ENCODE results near the gene RRBP1. TPM values are rescaled to one million over a fixed set of nuclear protein-coding genes. Genes with fewer than 3 reads are reported as not detected.

Gene RRBP1
- total and polyA plus RNA-seq, 4 donors, result 75.4 to 202 (median 130) TPM

DNA sequence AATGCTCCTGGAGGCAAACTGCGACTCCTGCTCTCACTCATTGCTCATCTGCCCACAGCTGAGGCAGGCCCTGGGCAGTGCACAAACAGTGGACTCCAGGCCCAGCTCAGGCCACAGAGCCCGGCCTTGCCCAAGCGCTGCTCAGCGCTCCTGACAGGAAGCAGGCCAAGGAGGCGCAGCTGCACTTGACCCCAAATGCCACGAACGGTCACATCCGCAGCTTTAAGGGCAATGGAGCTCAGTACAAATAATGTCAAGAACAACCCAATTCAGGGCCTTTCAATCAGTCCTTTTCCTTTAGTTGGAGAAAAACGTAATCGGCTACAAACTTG is 33.8 kb downstream of the RRBP1 start:
- Histone ChIP-seq H3K27ac (ENCODE audit: low read depth in 1 of 2, low read length in 2 of 2) (peak overlapping the region; percentile 23 to 27), H3K27me3 (ENCODE audit: control insufficient read depth in 4 of 4, insufficient read depth in 4 of 4, low read length in 3 of 4) (no peaks in the 10 kb centered on the region), H3K9me3 (ENCODE audit: control insufficient read depth in 4 of 4, low read length in 3 of 4) (no peaks in the 10 kb centered on the region), H3K9ac (ENCODE audit: low read depth in 1 of 2, low read length in 2 of 2) (no peak overlapping the region), H3K4me1 (ENCODE audit: control insufficient read depth in 4 of 4, insufficient read depth in 4 of 4, low read length in 3 of 4) (peaks cover 33 to 98% (median 92%) of the 10 kb centered on the region in 4 donors), H3K36me3 (ENCODE audit: control insufficient read depth in 4 of 4, insufficient read depth in 3 of 4, low read depth in 1 of 4, low read length in 3 of 4) (no peaks in the 10 kb centered on the region), H3K4me3 (ENCODE audit: low read depth in 1 of 3, low read length in 3 of 3) (no peak overlapping the region)
- no peak for DNase-seq (ENCODE audit: low spot score)
- peak; percentile 31 to 61 for TF ChIP-seq RXRA (IDR thresholded peaks at IDR 0.05)
- TF ChIP-seq HNF4A (conservative IDR thresholded peaks at IDR 0.05), result peak; percentile 9 to 16
- TF ChIP-seq ZBTB33 (IDR thresholded peaks at IDR 0.05), result no peak
- TF ChIP-seq, protein P1, sequence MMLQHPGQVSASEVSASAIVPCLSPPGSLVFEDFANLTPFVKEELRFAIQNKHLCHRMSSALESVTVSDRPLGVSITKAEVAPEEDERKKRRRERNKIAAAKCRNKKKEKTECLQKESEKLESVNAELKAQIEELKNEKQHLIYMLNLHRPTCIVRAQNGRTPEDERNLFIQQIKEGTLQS (IDR thresholded peaks at IDR 0.05), result no peak
- peak; percentile 92 for TF ChIP-seq NR2F2 (IDR thresholded peaks at IDR 0.05)
- TF ChIP-seq EGR1 (IDR thresholded peaks at IDR 0.05; ENCODE audit: low read depth in 2 of 2), result no peak
- 48% methylated on average over 10 of the region's 10 CpGs for WGBS

DNA sequence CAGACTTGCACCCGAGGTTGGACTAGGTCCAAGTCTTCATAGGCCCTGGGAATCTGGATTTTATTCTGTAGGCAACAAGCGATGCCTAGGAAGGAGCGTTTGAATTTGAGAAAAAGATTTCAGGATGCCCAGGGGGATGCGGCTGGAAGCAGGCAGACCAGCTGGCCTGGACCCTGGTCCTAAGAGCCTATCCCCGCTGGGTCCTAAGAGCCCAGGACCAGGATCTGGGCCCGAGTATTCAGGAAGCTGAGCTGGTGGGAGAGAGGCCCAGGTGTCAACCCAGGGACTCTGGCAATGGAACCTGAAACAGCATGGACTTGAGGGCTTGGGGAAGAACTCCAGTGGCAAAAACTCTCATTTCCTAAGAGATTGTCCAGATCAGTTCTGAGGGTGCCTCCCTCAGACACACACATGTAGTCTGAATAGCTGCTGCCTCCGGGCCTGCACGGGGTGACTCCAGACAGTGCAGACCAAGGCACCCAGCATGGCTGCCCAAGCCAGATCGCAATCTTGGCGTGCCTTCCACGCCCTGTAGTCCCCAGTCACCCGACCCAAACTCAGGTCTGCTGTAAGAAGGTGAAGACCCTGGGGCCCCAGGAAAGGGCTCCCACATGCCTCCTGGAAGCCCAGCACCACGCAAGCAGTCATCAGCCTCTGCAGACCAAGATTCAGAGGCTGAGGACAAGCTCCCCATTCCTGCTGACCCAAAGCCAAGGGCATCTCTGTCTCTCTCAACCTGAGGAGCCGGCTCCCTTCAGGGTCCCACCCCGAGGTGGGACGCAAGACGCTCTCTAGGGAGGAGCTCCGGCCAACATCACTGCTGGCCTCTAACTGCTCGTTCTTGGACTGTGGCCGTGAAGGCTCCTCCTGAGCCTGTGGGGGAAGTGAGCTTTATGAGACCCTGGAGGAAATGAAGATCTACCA is 34.4 kb downstream of the RRBP1 start:
- H3K27me3 ChIP-seq (ENCODE audit: control insufficient read depth in 4 of 4, insufficient read depth in 4 of 4, low read length in 3 of 4), result no peaks in the 10 kb centered on the region
- no peak for TF ChIP-seq YY1 (IDR thresholded peaks at IDR 0.05)
- no peak for TF ChIP-seq RAD21 (IDR thresholded peaks at IDR 0.05)
- no peak for TF ChIP-seq FOXA2 (IDR thresholded peaks at IDR 0.05)
- no peak for TF ChIP-seq JUND (IDR thresholded peaks at IDR 0.05)
- TF ChIP-seq MAX (IDR thresholded peaks at IDR 0.05), result no peak
- TF ChIP-seq FOXA1 (IDR thresholded peaks at IDR 0.05), result no peak
- TF ChIP-seq, protein P2, sequence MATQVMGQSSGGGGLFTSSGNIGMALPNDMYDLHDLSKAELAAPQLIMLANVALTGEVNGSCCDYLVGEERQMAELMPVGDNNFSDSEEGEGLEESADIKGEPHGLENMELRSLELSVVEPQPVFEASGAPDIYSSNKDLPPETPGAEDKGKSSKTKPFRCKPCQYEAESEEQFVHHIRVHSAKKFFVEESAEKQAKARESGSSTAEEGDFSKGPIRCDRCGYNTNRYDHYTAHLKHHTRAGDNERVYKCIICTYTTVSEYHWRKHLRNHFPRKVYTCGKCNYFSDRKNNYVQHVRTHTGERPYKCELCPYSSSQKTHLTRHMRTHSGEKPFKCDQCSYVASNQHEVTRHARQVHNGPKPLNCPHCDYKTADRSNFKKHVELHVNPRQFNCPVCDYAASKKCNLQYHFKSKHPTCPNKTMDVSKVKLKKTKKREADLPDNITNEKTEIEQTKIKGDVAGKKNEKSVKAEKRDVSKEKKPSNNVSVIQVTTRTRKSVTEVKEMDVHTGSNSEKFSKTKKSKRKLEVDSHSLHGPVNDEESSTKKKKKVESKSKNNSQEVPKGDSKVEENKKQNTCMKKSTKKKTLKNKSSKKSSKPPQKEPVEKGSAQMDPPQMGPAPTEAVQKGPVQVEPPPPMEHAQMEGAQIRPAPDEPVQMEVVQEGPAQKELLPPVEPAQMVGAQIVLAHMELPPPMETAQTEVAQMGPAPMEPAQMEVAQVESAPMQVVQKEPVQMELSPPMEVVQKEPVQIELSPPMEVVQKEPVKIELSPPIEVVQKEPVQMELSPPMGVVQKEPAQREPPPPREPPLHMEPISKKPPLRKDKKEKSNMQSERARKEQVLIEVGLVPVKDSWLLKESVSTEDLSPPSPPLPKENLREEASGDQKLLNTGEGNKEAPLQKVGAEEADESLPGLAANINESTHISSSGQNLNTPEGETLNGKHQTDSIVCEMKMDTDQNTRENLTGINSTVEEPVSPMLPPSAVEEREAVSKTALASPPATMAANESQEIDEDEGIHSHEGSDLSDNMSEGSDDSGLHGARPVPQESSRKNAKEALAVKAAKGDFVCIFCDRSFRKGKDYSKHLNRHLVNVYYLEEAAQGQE (IDR thresholded peaks at IDR 0.05), result no peak
- TF ChIP-seq CTCF (IDR thresholded peaks at IDR 0.05; ENCODE audit: low read depth, low read length, missing input control), result no peak
- no peak for TF ChIP-seq RXRA (IDR thresholded peaks at IDR 0.05)
- no peak for TF ChIP-seq TAF1 (conservative IDR thresholded peaks at IDR 0.05)
- TF ChIP-seq SP1 (IDR thresholded peaks at IDR 0.05), result no peak
- TF ChIP-seq ZBTB33 (IDR thresholded peaks at IDR 0.05), result no peak
- no peak for TF ChIP-seq EGR1 (IDR thresholded peaks at IDR 0.05; ENCODE audit: low read depth in 2 of 2)
- no peak for TF ChIP-seq HNF4A (conservative IDR thresholded peaks at IDR 0.05)
- no peak for TF ChIP-seq GABPA (IDR thresholded peaks at IDR 0.05 in 1 of 2, conservative IDR thresholded peaks at IDR 0.05 in 1 of 2)
- WGBS, result 84% methylated on average over 20 of the region's 20 CpGs
- H3K9ac ChIP-seq (ENCODE audit: low read depth in 1 of 2, low read length in 2 of 2), result no peak overlapping the region
- peaks cover 0 to 4% (median under 1%) of the 10 kb centered on the region in 4 donors for H3K36me3 ChIP-seq (ENCODE audit: control insufficient read depth in 4 of 4, insufficient read depth in 3 of 4, low read depth in 1 of 4, low read length in 3 of 4)
- DNase-seq (ENCODE audit: low spot score), result no peak
- H3K4me1 ChIP-seq (ENCODE audit: control insufficient read depth in 4 of 4, insufficient read depth in 4 of 4, low read length in 3 of 4), result peaks cover 33 to 98% (median 95%) of the 10 kb centered on the region in 4 donors
- H3K27ac ChIP-seq (ENCODE audit: low read depth in 1 of 2, low read length in 2 of 2), result peak overlapping the region; percentile 23 to 27
- H3K4me3 ChIP-seq (ENCODE audit: low read depth in 1 of 3, low read length in 3 of 3), result no peak overlapping the region
- H3K9me3 ChIP-seq (ENCODE audit: control insufficient read depth in 4 of 4, low read length in 3 of 4), result no peaks in the 10 kb centered on the region
